Left kidney (tissue), 2 donors: ENCODE data around the gene PHF24. TPM values are rescaled to one million over a fixed set of nuclear protein-coding genes. Genes with fewer than 3 reads are reported as not detected.

Experiments used
- DNase-seq: peaks from one replicate; pipeline ENCODE4 v3.0.0-alpha.2; 2013
- polyA plus RNA-seq: library from polyadenylated mRNA; unstranded; fragments of 120-200 nt; gene quantifications from one replicate; pipeline ENCODE4 v1.2.1, GENCODE V29; 2013; ENCODE audit not compliant: insufficient read length

The PHF24 gene
- polyA plus RNA-seq, 1 donor, result 0.33 TPM

- DNase-seq, result no peak
Measured at GRCh38 chr9:34983209-34983608, 25.1 kb downstream of the PHF24 start.

GRCh38 chr9:34984049-34984448, 26.0 kb downstream of the PHF24 start:
- DNase-seq, result peak; percentile 75

- DNase-seq, result no peak
Measured at GRCh38 chr9:34985311-34985899, 27.3 kb downstream of the PHF24 start.

GRCh38 chr9:34986540-34987047, 28.5 kb downstream of the PHF24 start:
- no peak for DNase-seq

GRCh38 chr9:34987160-34987901, 29.2 kb downstream of the PHF24 start:
- no peak for DNase-seq

GRCh38 chr9:34988218-34989002, 30.3 kb downstream of the PHF24 start:
- no peak for DNase-seq

GRCh38 chr9:34989003-34989945, 31.2 kb downstream of the PHF24 start, which contains the start of gene DNAJB5:
Gene DNAJB5, plus strand, starts transcription at chr9:34989745. Its CDS starts 886 bp downstream, at chr9:34990631.
- peak; percentile 99 for DNase-seq

GRCh38 chr9:34989946-34990635, 32.0 kb downstream of the PHF24 start:
- DNase-seq, result peak; percentile 76

- DNase-seq, result no peak
Measured at GRCh38 chr9:34990908-34991606, 33.0 kb downstream of the PHF24 start.

GRCh38 chr9:34991607-34992375, 33.7 kb downstream of the PHF24 start:
- no peak for DNase-seq

- DNase-seq, result no peak
Measured at GRCh38 chr9:34992376-34992951, 34.4 kb downstream of the PHF24 start.

GRCh38 chr9:34993502-34994259, 35.6 kb downstream of the PHF24 start:
- DNase-seq, result no peak

- DNase-seq, result no peak
Measured at GRCh38 chr9:34994260-34994899, 36.3 kb downstream of the PHF24 start.

- no peak for DNase-seq
Measured at GRCh38 chr9:34994900-34995669, 37.0 kb downstream of the PHF24 start.

GRCh38 chr9:34995670-34996060, 37.6 kb downstream of the PHF24 start:
- no peak for DNase-seq

GRCh38 chr9:34996181-34996904, 38.3 kb downstream of the PHF24 start:
- DNase-seq, result no peak
